OCI-LY7 (cell line): ENCODE results near the gene PSMB11.

Experiments used
- CTCF ChIP-seq: fragments of 200-600 bp; sonication (generic); conservative IDR thresholded peaks from 2 replicates; pipeline ENCODE4 v1.5.1; 2014; ENCODE audit warnings: mild to moderate bottlenecking, antibody characterized with exemption, low read length, moderate library complexity, mixed read lengths
- EZH2phosphoT487 ChIP-seq: fragments of 200-600 bp; sonication (generic); IDR thresholded peaks from 2 replicates; pipeline ENCODE4 v1.6.1; 2018; ENCODE audit warnings: low read depth, borderline replicate concordance, mild to moderate bottlenecking, mixed run types, antibody characterized with exemption, low read length, moderate library complexity, mixed read lengths

DNA sequence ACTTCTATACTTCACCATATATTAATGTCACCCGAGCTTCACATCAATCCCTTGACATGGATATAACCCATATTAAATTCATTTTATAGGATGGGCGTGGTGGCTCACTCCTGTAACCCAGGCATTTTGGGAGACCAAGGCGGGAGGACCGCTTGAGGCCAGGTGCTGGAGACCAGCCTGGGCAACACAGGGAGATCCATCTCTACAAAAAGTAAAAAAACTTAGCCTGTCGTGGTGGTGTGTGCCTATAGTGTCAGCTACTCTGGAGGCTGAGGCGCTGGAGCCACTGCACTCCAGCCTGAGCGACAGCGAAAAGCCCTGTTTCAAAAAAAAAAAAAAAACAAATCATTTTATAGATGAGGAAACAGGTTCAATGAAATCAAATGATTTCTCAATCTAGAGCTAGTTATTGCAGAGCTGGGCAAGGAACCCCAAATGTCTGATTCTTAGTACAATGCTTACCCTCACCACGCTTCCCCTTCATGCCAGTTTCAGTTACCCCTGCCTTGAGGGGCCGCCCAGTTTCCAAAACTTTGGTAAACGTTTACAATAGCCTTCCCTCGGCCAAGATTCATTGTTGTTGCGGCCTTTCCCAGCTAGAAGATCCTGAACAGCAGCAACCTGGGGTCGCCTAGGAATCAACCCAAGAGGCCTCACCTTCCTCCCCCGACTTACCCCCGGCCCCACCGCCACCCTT lies 8.1 kb upstream of the PSMB11 start:
- TF ChIP-seq CTCF (no peak), EZH2phosphoT487 (no peak)
